Subcutaneous adipose tissue (tissue), 4 donors: Measurements from ENCODE around the gene C12orf57. TPM values are rescaled to one million over a fixed set of nuclear protein-coding genes. Genes with fewer than 3 reads are reported as not detected.

Experiments used
- total RNA-seq, 4 donors: library from RNA; depleted of rRNA; stranded (reverse); fragments of >200 nt; gene quantifications; one replicate each; pipeline ENCODE4 v1.1.0, GENCODE V29; 2016
- TF ChIP-seq, protein P1 (sequence below): fragments of 450-650 bp; IDR thresholded peaks from one replicate; pipeline ENCODE4 v1.5.1; 2016; ENCODE audit warnings: low read depth, mild to moderate bottlenecking, control low read depth, antibody characterized with exemption, moderate library complexity

C12orf57 gene, protein sequence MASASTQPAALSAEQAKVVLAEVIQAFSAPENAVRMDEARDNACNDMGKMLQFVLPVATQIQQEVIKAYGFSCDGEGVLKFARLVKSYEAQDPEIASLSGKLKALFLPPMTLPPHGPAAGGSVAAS
- 100 to 1,000 TPM; 233 to 359 (median 280) TPM for total RNA-seq

DNA sequence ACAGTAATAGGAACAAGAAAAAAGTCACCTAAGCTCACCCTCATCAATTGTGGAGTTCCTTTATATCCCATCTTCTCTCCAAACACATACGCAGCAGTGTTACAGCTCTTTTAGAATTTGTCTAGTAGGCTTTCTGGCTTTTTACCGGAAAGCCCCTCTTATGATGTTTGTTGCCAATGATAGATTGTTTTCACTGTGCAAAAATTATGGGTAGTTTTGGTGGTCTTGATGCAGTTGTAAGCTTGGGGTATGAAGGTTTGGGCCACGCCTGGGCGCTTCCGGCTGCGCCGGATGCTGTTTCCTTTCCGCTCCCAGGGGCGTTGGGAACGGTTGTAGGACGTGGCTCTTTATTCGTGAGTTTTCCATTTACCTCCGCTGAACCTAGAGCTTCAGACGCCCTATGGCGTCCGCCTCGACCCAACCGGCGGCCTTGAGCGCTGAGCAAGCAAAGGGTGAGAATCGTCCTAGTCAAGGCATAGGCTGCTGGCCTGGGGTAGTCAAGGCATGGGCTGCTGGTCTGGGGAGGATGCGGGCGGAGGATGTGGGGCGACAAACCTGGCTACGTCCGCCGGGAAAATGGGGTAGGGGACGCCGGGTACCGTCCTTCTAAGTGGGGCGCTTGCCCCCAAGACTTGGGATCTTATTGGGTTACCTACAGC is at the start of gene C12orf57, which contains the start of gene RNU7-1:
Gene C12orf57 (plus strand): TSS at position 301 of the 659 bp plus-strand sequence. CDS start 100 bp downstream, at position 401.
Gene RNU7-1 (plus strand): TSS at position 95 of the 659 bp plus-strand sequence.
- TF ChIP-seq, protein P1, sequence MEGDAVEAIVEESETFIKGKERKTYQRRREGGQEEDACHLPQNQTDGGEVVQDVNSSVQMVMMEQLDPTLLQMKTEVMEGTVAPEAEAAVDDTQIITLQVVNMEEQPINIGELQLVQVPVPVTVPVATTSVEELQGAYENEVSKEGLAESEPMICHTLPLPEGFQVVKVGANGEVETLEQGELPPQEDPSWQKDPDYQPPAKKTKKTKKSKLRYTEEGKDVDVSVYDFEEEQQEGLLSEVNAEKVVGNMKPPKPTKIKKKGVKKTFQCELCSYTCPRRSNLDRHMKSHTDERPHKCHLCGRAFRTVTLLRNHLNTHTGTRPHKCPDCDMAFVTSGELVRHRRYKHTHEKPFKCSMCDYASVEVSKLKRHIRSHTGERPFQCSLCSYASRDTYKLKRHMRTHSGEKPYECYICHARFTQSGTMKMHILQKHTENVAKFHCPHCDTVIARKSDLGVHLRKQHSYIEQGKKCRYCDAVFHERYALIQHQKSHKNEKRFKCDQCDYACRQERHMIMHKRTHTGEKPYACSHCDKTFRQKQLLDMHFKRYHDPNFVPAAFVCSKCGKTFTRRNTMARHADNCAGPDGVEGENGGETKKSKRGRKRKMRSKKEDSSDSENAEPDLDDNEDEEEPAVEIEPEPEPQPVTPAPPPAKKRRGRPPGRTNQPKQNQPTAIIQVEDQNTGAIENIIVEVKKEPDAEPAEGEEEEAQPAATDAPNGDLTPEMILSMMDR = no peak

- TF ChIP-seq, protein P1 = no peak
Observed at GRCh38 chr12:6894321-6894720, 49.5 kb upstream of the C12orf57 start.

DNA sequence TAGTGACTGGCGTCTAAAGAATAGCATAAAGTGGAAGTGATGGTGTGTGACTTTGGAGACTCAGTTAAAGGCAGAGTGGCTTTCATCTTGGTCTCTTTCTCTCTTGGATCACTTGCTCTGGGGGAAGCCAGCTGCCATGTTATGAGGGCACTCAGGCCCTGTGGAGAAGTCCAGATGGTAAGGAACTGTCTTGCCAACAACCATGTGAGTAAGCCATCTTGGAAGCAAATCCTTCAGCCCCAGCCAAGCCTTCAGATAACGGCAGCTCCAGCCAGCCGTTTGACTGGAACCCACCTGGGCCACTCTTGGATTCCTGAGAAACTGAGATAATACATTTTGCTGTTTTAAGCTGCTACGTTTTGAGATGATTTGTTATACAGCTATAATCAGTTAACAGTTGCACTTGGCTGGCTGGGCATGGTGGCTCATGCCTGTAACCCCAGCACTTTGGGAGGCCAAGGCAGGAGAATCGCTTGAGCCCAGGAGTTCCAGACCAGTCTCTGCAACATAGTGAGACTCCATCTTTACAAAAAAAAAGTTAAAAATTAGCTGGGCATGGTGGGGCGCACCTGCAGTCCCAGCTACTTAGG is 46.9 kb upstream of the C12orf57 start:
- TF ChIP-seq, protein P1 = no peak

- TF ChIP-seq, protein P1 = no peak
Observed at GRCh38 chr12:6899427-6899826, 44.4 kb upstream of the C12orf57 start.

GRCh38 chr12:6899837-6900519 is 43.8 kb upstream of the C12orf57 start:
- TF ChIP-seq, protein P1 = no peak

- TF ChIP-seq, protein P1 = no peak
Observed at GRCh38 chr12:6902448-6902847, 41.4 kb upstream of the C12orf57 start.

GRCh38 chr12:6903722-6904121 is 40.1 kb upstream of the C12orf57 start:
- TF ChIP-seq, protein P1 = no peak
